Islet precursor cell (in vitro differentiated cells): Measurements from ENCODE around the gene SAMSN1.
"Not testable (repeated sequence)": the region's sequence is repeated elsewhere in the genome, so short reads cannot be mapped to it uniquely, and the experiment has no call there.

Experiments
- DNase-seq: peaks from one replicate; pipeline ENCODE4 v3.0.0-alpha.2; 2018

The SAMSN1 gene

GRCh38 chr21:14527696-14528652 is 18.1 kb downstream of the SAMSN1 start:
- no peak for DNase-seq

DNA sequence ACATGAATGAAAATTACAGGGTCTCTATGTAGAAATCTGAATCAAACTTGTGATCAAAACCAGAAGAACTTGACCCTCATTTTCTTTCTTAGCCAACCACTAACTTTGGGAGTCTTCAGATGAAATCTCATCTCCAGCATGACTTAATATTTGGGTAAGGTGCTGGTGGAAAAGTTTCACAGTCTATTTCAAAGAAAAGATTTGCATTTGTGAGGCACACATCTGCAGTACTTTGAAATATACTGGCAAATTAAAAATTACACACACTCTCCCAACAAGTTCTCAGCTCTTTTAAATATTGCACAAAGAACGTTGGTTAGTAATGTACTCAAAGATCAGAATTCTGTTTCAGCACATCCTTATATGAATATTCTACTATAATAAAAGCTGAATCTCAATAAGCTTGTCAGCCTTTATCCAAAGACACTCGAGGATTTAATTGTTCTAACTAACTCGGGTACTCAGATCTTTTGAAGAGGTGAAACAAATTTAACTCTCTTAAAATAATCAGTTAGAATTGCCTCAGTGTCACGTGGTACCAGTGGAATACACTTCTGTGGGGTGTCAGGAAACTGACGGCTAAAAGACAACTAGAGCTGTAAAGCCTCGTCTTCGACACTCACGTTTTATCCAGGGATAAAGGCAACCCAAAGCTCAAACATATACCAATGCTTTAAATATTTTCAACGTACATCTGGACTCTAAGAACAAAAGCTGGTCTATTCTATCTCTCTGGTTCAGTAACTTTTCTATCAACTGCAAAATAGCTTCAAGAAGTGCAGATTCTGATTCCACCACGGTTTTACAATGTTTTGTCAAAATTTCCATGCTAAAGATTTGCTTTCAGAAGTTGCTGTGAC is 19.0 kb downstream of the SAMSN1 start:
- no peak for DNase-seq

DNA sequence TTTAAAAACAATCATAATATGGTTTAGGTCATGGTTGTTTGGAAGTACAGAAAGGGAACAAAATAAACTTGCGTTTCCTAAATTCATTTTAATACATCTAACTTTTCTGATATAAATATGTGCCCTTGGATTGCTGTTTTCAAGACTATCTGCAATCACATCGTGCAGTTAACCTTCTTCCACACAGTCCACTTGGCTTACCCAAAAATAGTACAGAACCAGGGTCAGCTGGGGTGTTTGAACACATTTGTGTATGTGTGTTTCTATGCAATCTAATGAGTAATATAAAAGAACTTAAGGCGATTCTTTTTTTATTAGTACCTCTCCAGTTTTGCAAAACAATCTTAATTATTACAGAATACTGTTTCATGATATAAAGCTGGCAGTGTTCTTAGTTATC is 19.9 kb downstream of the SAMSN1 start:
- DNase-seq: no peak

GRCh38 chr21:14523234-14523633 is 22.9 kb downstream of the SAMSN1 start:
- DNase-seq: no peak

- DNase-seq: no peak
Observed at GRCh38 chr21:14522736-14523135, 23.4 kb downstream of the SAMSN1 start.

DNA sequence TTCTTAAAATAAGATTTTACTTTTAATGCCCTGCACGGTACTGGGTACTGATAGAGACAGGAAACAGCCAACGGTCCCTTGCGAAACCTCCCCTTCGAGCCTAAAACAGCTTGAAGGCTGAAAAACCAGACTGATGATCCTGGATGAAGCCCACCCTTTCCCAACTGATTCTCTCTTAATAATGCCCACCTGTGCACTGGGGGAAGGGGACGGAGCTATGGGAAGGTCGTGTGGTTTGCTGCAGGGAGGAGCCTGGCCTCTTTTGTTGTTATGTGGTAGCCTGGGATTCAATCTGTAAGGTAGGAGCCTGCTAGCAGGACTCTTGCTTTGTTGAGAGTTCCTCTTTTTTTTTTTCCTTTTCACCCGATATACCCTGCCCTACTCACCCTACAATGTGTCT is 25.6 kb downstream of the SAMSN1 start:
- DNase-seq: no peak

DNA sequence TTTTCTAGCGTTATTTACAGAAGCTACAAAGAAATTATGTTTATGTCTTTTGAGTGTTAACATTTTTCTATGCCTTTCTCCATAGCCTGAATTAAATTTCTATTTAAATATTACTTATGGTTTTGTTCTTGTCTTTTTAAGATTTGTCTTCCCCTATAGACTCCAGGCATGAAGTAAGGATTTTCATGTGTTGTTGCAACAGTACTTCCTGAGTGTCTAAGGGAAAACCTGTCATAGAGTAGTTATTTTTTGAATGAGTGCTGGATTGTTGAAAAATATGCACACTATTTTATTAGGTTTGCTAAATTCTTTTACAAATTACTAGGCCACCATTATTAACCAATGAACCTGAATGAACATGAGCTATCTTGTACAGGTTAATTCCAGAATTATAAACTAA is 27.1 kb downstream of the SAMSN1 start:
- no peak for DNase-seq

DNA sequence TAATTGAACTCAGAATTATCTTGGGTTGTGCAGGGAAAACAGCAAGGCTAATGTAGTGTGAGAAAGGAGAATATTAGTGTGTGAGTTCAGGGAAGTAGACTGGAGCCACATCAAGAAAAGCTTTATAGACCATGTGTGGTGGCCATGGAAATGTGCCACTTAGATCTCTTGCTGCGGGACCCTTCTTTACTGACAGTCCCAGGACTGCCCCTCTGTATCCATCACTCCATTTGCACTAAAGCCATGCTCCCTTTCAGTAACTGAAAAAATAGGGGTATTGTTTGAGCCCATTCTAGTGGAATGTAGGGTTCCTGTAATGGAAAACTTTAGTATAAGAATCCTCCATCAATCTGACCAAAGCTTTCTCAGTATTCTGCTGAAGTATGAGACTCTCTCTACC is 32.3 kb downstream of the SAMSN1 start:
- DNase-seq: no peak

GRCh38 chr21:14506859-14507457 is 39.2 kb downstream of the SAMSN1 start:
- DNase-seq: not testable (repeated sequence)

GRCh38 chr21:14500873-14501272 is 45.2 kb downstream of the SAMSN1 start:
- DNase-seq: no peak

- DNase-seq: no peak
Observed at GRCh38 chr21:14499316-14499715, 46.8 kb downstream of the SAMSN1 start.

- DNase-seq: no peak
Observed at GRCh38 chr21:14497825-14498224, 48.3 kb downstream of the SAMSN1 start.

DNA sequence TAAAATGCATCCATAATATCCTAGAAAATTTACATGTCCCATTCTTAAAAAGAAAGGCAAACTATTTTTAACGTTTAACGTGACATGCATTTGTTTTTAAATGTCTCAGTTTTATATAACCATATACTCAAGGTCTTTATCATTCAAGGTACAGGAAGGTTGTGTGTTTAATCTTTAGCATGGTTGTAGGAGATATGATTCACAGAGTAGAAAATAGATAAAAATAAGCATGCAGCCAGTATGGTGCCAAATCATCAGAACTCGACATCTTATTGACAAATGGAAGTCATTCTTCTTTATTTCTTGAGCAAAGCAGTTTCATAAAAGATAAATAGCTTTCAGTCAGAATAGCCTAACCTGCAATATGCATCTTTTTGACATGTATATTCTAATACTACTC is 51.0 kb downstream of the SAMSN1 start:
- no peak for DNase-seq

- DNase-seq: not testable (repeated sequence)
Observed at GRCh38 chr21:14494181-14494580, 51.9 kb downstream of the SAMSN1 start.

GRCh38 chr21:14493731-14494130 is 52.4 kb downstream of the SAMSN1 start:
- DNase-seq: peak; percentile 61

DNA sequence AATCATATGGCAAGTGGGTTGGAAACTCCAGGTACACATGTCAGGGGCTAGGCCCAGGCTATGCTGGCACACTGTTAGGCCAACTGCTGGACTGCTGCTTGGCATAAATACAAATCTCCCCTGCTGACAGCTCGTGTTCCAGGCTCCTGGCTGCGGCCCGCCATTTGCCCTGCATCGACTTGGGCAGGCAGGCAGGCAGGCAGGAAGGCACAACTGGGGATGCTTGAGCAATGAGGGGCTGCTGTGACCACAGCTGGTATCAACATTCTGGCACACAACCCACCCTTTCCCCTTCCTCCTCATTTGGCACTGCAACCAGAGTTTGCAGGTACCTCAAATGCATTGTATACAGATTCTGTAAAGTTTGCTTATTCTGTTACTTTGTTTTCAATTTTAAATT is 53.2 kb downstream of the SAMSN1 start:
- DNase-seq: no peak

GRCh38 chr21:14491269-14491681 is 54.8 kb downstream of the SAMSN1 start:
- no peak for DNase-seq

- no peak for DNase-seq
Observed at GRCh38 chr21:14488672-14489204, 57.4 kb downstream of the SAMSN1 start.

GRCh38 chr21:14487490-14488432 is 58.4 kb downstream of the SAMSN1 start:
- no peak for DNase-seq

DNA sequence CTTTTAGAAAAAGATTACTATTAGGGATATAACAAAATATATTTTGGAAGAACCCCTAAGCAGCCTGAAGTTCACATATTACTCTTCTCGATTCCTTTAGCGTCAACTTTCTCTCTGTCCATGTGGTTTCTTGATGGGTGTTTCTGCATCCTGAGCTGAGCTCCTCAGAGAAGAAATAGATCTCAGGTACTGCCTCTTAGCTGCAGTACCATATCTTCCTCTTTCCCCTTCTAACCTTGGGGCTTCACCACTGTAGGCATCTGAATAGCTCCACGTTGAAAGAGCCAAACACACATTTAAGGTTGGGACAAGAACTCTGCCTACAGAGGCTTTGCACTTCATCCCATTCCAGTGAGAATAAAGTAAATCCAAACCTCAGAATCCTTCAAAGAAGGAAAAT is 59.2 kb downstream of the SAMSN1 start:
- DNase-seq: no peak

- DNase-seq: no peak
Observed at GRCh38 chr21:14484188-14485009, 61.7 kb downstream of the SAMSN1 start.
